ENCODE data around the gene ISYNA1. TPM values are rescaled to one million over a fixed set of nuclear protein-coding genes. Genes with fewer than 3 reads are reported as not detected.

Gene ISYNA1
- total RNA-seq, 1 experiment from 2014 or later = 6.8 TPM

- H3K4me3 Mint-ChIP-seq (ENCODE audit: unreplicated experiment) = peak overlapping the region; percentile 28
- H3K36me3 Mint-ChIP-seq (ENCODE audit: insufficient read depth, unreplicated experiment) = peaks cover 40% of the 10 kb centered on the region
These were observed 4.2 kb upstream of the ISYNA1 start for GRCh38 chr19:18441804-18442788.

GRCh38 chr19:18440936-18441803 lies 3.2 kb upstream of the ISYNA1 start:
- H3K27ac Mint-ChIP-seq (ENCODE audit: low read depth, unreplicated experiment) = no peak overlapping the region
- ChIA-PET CTCF (interaction anchor here (0.6 to 3.7 kb wide), 5 partner anchors 7 to 555 kb away, joined by 3 to 25 read pairs (median 3); no protein-coding TSS in a partner anchor), POLR2A (interaction anchor here (1.5 kb wide), 1 partner anchor 10 kb away, joined by 3 read pairs; no protein-coding TSS in a partner anchor)
- no peak for DNase-seq (ENCODE audit: unreplicated experiment)
- peaks cover 8% of the 10 kb centered on the region for H3K9me3 Mint-ChIP-seq (ENCODE audit: unreplicated experiment)
- no peaks in the 10 kb centered on the region for H3K27me3 Mint-ChIP-seq (ENCODE audit: insufficient read depth, unreplicated experiment)
- peaks cover 33% of the 10 kb centered on the region for H3K4me1 Mint-ChIP-seq (ENCODE audit: insufficient read depth, unreplicated experiment)
- H3K4me3 Mint-ChIP-seq (ENCODE audit: unreplicated experiment) = no peak overlapping the region
- H3K36me3 Mint-ChIP-seq (ENCODE audit: insufficient read depth, unreplicated experiment) = peaks cover 34% of the 10 kb centered on the region
- no TSS peak for BruUV-seq (replicated peaks)
- TF ChIP-seq CTCF (IDR thresholded peaks at IDR 0.05; ENCODE audit: unreplicated experiment) = no peak
- intact Hi-C loops (cut with micrococcal nuclease) = no loop called here

More at GRCh38 chr19:18441804-18442788, 4.2 kb upstream of the ISYNA1 start:
- TF ChIP-seq CTCF (IDR thresholded peaks at IDR 0.05; ENCODE audit: unreplicated experiment) = no peak
- ChIA-PET CTCF (interaction anchor here (0.6 to 3.7 kb wide), 6 partner anchors 9 to 130 kb away, joined by 3 to 25 read pairs (median 3); no protein-coding TSS in a partner anchor), POLR2A (interaction anchor here (1.5 kb wide), 1 partner anchor 9 kb away, joined by 3 read pairs; no protein-coding TSS in a partner anchor)
- Mint-ChIP-seq H3K4me1 (ENCODE audit: insufficient read depth, unreplicated experiment) (peaks cover 33% of the 10 kb centered on the region), H3K27me3 (ENCODE audit: insufficient read depth, unreplicated experiment) (no peaks in the 10 kb centered on the region), H3K27ac (ENCODE audit: low read depth, unreplicated experiment) (peak overlapping the region; percentile 88), H3K9me3 (ENCODE audit: unreplicated experiment) (peaks cover 8% of the 10 kb centered on the region)
- BruUV-seq (replicated peaks) = no TSS peak
- intact Hi-C loops (cut with micrococcal nuclease) = no loop called here
- DNase-seq (ENCODE audit: unreplicated experiment) = no peak

- POLR2A ChIA-PET = interaction anchor here (1.5 to 2.3 kb wide), 3 partner anchors 10 to 131 kb away, joined by 3 to 8 read pairs (median 8); partner anchors contain the start of genes SSBP4 and UBA52
- no TSS peak for BruUV-seq (replicated peaks)
- no peak overlapping the region for H3K27ac Mint-ChIP-seq (ENCODE audit: low read depth, unreplicated experiment)
- DNase-seq (ENCODE audit: unreplicated experiment) = peak; percentile 31
- H3K9me3 Mint-ChIP-seq (ENCODE audit: unreplicated experiment) = peaks cover 8% of the 10 kb centered on the region
- intact Hi-C loops (cut with micrococcal nuclease) = no loop called here
- H3K36me3 Mint-ChIP-seq (ENCODE audit: insufficient read depth, unreplicated experiment) = peaks cover 38% of the 10 kb centered on the region
- no peaks in the 10 kb centered on the region for H3K27me3 Mint-ChIP-seq (ENCODE audit: insufficient read depth, unreplicated experiment)
- no peak overlapping the region for H3K4me3 Mint-ChIP-seq (ENCODE audit: unreplicated experiment)
- H3K4me1 Mint-ChIP-seq (ENCODE audit: insufficient read depth, unreplicated experiment) = peaks cover 33% of the 10 kb centered on the region
- TF ChIP-seq CTCF (IDR thresholded peaks at IDR 0.05; ENCODE audit: unreplicated experiment) = peak; percentile 7
- CTCF ChIA-PET = interaction anchor here (0.5 to 3.7 kb wide), 6 partner anchors 8 to 475 kb away, joined by 3 to 25 read pairs (median 3); no protein-coding TSS in a partner anchor
These were observed 2.5 kb upstream of the ISYNA1 start for GRCh38 chr19:18440415-18440877.
